GM21529 (cell line): ENCODE measurements around the gene INTS4.
"Not testable (repeated sequence)": the region's sequence is repeated elsewhere in the genome, so short reads cannot be mapped to it uniquely, and the experiment has no call there.

Experiments used
- ATAC-seq: cut with Tn5 transposase; IDR thresholded peaks from one replicate; pipeline ENCODE4 v1.9.1; 2021; ENCODE audit not compliant: unreplicated experiment

INTS4 gene

DNA sequence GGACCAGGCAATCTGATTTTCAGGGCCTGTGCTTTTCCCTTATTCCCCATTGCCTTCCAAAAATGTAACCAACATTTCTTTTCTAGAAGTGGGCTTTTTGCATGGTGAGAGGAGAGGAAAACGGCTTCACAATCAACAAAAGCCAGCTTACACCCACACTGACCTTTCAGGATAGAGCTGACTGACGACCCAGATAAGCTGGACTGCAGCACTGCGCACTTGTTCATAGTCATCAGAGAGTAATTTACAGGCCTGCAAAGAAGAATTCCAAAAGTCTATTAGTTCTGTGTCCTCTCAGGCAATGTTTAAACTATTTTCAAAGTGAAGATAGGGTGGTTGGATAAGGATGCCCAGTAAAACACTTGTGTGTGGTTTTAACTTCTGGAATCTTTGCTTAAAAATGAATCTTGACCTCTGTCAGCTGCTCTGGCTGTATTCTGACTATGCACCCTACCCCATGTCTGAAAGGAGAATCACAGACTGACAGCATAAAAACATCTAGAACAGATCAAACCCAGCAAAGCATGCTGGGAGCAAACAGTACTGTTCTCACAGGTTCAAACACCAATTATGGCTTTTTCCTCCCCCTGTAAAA, 35.8 kb downstream of the INTS4 start:
- not testable (repeated sequence) for ATAC-seq

DNA sequence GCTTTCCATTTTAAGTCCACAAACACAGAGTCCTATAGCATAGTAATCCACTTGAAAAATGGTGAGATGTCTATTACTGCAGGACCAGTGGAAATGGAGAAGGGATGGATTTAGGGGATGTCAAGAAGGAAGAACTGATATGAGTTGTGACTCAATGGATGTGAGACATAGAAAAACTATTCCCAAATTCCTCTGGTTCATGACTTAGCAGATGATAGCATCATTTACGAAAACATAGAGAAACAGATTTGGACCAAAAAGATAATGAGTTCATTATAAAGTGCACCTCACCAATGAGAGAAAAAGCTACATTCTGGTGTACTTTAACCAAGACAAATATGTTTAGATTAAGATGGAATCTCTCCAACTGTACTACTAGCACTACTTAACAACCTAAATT, 51.2 kb downstream of the INTS4 start:
- not testable (repeated sequence) for ATAC-seq

DNA sequence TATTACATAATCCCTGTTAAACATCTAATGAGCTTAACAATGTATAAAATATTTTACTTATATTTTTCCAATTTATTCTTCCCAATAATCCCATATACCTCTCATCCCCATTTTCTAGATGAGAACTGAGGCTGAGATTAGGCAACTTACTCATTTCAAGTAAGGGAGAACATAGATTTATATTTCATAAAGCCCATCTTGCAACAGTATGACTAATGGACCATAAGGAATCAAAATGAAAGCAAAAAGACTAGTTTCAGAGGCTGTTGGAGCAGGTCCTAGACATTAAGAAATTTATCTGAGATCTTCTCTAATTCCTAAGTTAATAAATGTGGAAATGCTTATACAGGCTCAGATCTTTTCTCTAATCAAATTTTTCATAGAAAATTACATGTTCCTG, 52.0 kb downstream of the INTS4 start:
- not testable (repeated sequence) for ATAC-seq

DNA sequence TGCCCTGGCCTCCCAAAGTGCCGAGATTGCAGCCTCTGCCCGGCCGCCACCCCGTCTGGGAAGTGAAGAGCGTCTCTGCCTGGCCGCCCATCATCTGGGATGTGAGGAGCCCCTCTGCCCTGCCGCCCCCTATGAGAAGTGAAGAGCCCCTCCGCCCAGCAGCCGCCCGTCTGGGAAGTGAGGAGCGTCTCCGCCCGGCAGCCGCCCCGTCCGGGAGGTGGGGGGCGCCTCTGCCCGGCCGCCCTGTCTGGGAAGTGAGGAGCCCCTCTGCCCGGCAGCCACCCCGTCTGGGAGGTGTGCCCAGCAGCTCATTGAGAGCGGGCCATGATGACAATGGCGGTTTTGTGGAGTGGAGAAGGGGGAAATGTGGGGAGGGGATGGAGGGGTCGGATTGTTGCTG, 60.9 kb downstream of the INTS4 start:
- ATAC-seq, result not testable (repeated sequence)

DNA sequence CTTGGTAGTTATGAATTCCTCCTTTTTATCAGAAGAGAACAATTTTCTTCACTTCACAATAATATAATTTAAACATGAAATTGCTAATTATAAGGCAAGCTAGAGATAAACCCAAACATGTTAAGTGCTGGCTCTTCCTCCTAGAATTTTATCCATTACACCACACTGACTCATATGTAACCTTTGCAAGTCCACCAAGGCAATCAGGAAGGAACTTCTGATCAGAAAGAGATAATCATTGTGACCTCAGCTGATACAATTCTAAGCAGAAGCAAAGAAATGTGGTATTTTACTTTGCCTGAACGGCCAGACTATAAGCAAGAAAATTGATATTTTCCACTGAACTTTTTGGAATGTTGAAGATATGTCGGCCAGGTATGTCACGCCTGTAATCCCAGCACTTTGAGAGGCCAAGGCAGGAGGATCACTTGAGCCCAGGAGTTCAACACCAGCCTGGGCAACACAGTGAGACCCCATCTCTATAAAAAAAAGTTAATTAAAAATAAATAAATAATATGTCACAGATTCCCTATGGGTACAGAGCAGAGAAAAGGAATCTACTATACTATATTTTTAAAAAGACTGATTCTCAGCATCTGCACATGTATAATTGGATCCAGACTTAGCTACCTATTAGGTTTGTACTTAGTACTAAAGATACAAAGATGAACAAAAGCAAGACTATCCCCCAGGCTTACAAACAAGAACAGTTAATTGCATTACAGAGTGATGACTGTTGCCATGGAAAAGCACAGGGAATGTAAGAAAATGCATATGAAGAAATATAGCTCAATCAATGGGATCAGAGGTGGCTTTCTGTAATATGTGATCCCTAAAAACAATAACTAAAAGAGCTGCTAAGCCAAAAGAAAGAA, 63.9 kb downstream of the INTS4 start:
- not testable (repeated sequence) for ATAC-seq

- not testable (repeated sequence) for ATAC-seq
Observed at GRCh38 chr11:77917713-77918112, 76.8 kb downstream of the INTS4 start.

- not testable (repeated sequence) for ATAC-seq
Observed at GRCh38 chr11:77914307-77914791, 80.1 kb downstream of the INTS4 start.

DNA sequence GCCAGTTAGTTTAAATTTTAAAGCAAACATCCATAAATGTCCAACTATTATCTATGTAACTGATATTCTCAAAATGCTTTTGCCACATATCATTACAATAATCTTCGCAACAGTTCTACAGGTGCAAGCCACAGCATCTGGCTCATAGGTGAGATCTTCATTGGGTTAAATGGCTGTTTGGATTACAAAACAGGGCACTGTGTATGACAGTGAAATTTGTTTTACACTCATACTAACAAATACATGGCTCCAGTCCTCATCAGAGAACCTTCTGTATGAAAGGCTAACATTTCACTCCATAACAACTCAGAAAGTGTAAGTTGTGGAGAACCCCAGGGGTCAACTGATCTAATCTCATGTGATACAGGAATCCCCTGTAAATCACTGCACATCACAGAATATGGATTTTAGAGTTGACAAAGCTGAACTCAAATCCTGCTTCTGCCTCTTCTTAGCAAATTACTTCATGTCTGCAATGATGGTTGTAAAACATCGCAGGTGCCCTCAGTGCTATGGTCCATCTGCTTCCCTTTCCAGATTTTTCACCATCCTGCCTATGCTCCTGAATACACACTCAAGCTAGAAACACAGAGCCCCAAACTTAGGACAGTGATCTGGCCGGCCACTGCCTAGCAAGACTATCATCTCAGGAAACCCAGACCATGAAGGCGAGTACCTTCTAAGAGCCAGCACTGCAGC, 80.7 kb downstream of the INTS4 start:
- ATAC-seq, result not testable (repeated sequence)

GRCh38 chr11:77910828-77911227, 83.6 kb downstream of the INTS4 start:
- not testable (repeated sequence) for ATAC-seq

GRCh38 chr11:77909277-77909676, 85.2 kb downstream of the INTS4 start:
- no peak for ATAC-seq

DNA sequence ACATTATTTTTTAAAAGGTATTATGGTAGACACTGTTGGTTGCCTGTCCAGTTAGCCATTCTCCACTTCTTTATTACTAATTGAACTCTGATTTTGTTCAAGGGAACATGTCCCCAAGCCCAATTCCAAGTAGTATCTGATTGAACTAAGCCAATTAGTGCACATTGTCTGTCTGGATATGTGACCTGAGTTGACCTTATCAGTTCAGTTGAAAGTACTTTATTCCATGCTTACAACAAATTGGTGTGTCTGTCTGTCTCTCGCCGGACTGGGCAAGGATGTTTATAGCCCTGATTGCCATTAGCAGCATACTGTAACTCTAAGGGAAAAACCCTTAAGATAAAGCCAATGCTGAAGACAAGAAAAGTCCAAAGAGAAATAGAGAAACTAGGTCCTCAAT, 85.6 kb downstream of the INTS4 start:
- no peak for ATAC-seq

DNA sequence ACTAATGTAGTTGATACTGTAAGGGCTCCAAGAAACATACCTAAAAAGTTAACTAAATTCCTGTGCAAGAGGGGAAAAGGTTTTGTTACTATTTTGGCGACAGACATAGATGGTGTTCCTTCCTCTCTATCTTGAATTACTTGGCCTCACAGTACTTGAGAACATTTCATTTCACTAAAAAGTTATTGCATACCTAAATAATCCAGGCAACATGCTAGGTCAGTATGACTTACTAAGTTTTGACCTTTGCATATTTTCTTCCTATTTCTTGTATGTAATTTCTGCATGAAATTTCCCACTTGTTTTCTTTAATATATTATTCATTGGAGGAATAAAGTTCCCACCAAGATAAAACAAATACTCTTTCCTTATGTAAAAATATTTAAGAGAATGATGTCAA, 99.5 kb downstream of the INTS4 start:
- not testable (repeated sequence) for ATAC-seq

DNA sequence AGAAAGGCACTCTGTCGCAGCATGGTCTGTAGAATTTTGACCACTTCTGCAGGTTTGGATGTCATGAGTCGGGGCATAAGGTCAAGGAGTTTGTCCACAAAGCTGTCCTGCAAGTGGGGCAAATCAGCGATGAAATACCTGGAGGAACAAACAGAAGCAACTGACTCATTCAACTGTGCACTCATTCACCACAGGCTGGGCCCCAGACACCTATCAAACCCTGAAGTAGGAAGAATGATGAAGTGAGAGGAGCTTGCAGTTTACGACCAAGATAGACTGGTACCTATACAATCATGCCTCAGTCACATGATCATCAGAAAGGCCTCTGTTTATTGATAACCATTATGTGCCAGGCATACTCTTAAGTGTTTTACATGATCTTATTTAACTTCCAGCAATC, 102.8 kb downstream of the INTS4 start:
- not testable (repeated sequence) for ATAC-seq

DNA sequence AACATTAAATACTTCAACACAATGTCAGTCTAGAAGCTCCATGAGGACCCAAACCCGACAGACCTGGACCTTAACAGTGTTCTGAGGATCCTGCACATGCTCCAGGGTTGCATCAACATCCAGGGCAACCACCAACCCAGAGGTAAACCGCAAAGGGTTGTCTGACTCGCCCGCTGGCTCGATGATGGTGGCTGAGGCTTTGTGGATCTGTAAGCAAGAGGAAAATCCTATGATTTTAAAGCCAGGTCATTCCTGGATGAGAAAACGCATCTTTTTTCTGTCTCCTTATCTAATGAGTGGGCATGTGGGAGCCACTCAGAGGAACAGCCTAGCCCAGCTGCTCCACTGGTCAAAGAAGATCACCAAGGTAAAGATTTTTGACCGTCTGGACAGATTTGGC, 103.2 kb downstream of the INTS4 start:
- ATAC-seq, result not testable (repeated sequence)

GRCh38 chr11:77890619-77891056, 103.8 kb downstream of the INTS4 start:
- not testable (repeated sequence) for ATAC-seq

DNA sequence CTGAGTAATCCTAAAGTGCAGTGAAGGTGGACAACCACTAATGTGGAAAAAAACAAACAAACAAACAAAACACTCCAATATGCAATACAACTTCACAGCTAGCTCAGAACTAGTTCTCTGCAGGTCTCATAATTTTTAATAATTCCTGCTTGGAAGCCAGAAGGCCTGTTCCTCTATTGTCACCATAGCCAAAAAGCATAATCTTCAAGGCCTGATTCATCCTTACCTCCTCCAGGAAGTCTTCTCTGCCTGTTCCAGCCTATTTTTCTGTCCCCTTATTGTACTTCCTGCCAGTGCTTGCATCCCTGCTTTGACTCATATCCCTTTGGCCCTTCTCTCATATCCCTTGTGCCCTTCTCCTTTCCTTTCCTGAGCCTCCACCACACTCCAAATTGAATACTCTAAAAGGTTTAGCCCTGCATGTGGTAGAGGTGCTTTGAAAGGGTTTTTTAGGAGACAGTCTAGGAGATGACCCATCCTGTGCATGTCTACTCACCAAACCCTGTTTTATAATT, 104.3 kb downstream of the INTS4 start:
- not testable (repeated sequence) for ATAC-seq

DNA sequence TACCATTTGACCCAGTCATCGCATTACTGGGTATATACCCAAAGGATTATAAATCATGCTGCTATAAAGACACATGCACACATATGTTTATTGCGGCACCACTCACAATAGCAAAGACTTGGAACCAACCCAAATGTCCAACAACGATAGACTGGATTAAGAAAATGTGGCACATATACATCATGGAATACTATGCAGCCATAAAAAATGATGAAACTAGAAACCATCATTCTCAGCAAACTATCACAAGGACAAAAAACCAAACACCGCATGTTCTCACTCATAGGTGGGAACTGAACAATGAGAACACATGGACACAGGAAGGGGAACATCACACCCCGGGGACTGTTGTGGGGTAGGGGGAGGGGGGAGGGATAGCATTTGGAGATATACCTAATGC, 105.4 kb downstream of the INTS4 start:
- not testable (repeated sequence) for ATAC-seq

DNA sequence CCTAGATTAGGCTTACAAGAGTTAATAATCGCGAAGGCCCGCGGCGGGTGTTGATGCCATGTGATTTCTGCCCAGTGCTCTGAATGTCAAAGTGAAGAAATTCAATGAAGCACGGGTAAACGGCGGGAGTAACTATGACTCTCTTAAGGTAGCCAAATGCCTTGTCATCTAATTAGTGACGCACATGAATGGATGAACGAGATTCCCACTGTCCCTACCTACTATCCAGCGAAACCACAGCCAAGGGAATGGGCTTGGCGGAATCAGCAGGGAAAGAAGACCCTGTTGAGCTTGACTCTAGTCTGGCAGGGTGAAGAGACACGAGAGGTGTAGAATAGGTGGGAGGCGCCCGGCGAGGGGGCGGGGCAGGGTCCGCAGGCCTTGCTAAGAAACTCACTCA, 108.1 kb downstream of the INTS4 start:
- no peak for ATAC-seq

- ATAC-seq, result no peak
Observed at GRCh38 chr11:77884829-77885190, 109.7 kb downstream of the INTS4 start.

- ATAC-seq, result no peak
Observed at GRCh38 chr11:77884186-77884828, 110.2 kb downstream of the INTS4 start.

DNA sequence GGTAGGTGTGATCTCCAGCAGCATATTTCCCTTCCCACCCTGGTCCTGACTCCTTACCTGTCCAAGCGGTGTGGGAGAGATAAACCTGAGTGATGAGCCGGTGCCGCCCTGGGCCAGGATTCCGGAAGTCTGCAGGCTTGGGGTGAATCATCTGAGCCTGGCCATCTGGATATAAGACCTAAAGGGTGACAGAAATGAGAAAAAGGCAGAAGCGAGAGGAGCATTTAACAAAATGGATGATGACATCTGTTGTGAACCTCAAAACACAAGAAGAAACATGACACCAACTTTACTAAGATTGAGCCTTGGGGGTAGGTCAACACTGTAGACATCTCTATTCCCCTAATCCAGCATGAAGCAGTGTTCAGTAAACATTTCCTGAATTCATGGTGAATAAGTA, 110.7 kb downstream of the INTS4 start:
- ATAC-seq, result no peak
